GM20431 (cell line): ENCODE results near the gene GPLD1.
"Not testable (repeated sequence)": the region's sequence is repeated elsewhere in the genome, so short reads cannot be mapped to it uniquely, and the experiment has no call there.

ENCODE experiments used
- in situ Hi-C: fragments of 300-500 bp; cut with MseI, MboI; formaldehyde crosslinking; loops from one replicate; pipeline ENCODE4 v1.15.0; 2020; ENCODE audit warnings: low sequenced_read_pairs; ENCODE audit not compliant: unreplicated experiment

GPLD1 gene

GRCh38 chr6:24429146-24429545, 60.2 kb downstream of the GPLD1 start:
- in situ Hi-C loops, result no loop called here

GRCh38 chr6:24428615-24429014, 60.8 kb downstream of the GPLD1 start:
- in situ Hi-C loops, result no loop called here

- in situ Hi-C loops, result no loop called here
Measured at GRCh38 chr6:24426729-24427446, 62.5 kb downstream of the GPLD1 start.

GRCh38 chr6:24425091-24425490, 64.3 kb downstream of the GPLD1 start:
- in situ Hi-C loops, result no loop called here

GRCh38 chr6:24419526-24419925, 69.9 kb downstream of the GPLD1 start:
- in situ Hi-C loops, result no loop called here

GRCh38 chr6:24415753-24416152, 73.6 kb downstream of the GPLD1 start:
- in situ Hi-C loops, result no loop called here

GRCh38 chr6:24414531-24414930, 74.8 kb downstream of the GPLD1 start:
- in situ Hi-C loops, result not testable (repeated sequence)

- in situ Hi-C loops, result no loop called here
Measured at GRCh38 chr6:24412294-24412693, 77.1 kb downstream of the GPLD1 start.

- in situ Hi-C loops, result no loop called here
Measured at GRCh38 chr6:24410622-24411021, 78.8 kb downstream of the GPLD1 start.

- in situ Hi-C loops, result no loop called here
Measured at GRCh38 chr6:24408719-24409410, 80.5 kb downstream of the GPLD1 start.

GRCh38 chr6:24405262-24405661, 84.1 kb downstream of the GPLD1 start:
- in situ Hi-C loops, result no loop called here

- in situ Hi-C loops, result no loop called here
Measured at GRCh38 chr6:24403501-24403824, 85.9 kb downstream of the GPLD1 start.

GRCh38 chr6:24402697-24403500, 86.5 kb downstream of the GPLD1 start, which contains the start of gene MRS2:
MRS2 (plus strand) TSS chr6:24402936; CDS start chr6:24403047, 111 bp downstream.
- in situ Hi-C loops, result no loop called here

GRCh38 chr6:24401458-24401857, 87.9 kb downstream of the GPLD1 start:
- in situ Hi-C loops, result no loop called here

GRCh38 chr6:24400045-24401039, 89.0 kb downstream of the GPLD1 start:
- in situ Hi-C loops, result not testable (repeated sequence)

GRCh38 chr6:24397631-24398030, 91.7 kb downstream of the GPLD1 start:
- in situ Hi-C loops, result no loop called here

GRCh38 chr6:24396824-24397223, 92.6 kb downstream of the GPLD1 start:
- in situ Hi-C loops, result no loop called here

GRCh38 chr6:24394780-24395437, 94.5 kb downstream of the GPLD1 start:
- in situ Hi-C loops, result no loop called here

GRCh38 chr6:24394061-24394779, 95.2 kb downstream of the GPLD1 start:
- in situ Hi-C loops, result no loop called here
